HG02852 (cell line): Measurements from ENCODE around the gene ITGB6.
A peak's percentile ranks its signal among the peaks of the same experiment; 100 is the strongest.
"Not testable (repeated sequence)": the region's sequence is repeated elsewhere in the genome, so short reads cannot be mapped to it uniquely, and the experiment has no call there.

Experiments used
- ATAC-seq: cut with Tn5 transposase; IDR thresholded peaks from one replicate; pipeline ENCODE4 v1.9.1; 2021; ENCODE audit warnings: mild to moderate bottlenecking, moderate library complexity; ENCODE audit not compliant: unreplicated experiment

The ITGB6 gene

GRCh38 chr2:160141419-160141818 is 58.7 kb downstream of the ITGB6 start:
- no peak for ATAC-seq

DNA sequence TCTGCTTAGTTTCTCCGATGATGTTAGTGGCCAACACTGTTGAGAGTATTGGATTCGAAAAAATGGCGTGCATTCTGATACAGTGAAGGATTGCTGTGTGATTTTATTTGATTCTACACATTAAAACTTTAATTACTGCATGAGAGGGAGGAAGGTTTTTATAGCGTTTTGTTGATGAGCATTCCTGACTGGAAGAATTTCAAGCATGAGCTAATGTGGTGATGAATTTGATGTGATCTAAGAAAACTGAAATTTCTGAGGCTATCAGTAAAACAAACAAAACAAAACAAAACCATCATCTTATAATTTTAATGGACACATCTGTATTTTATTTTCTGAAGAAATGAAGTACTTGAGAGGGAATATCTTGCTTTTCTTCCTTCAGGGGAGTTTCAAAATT is 59.6 kb downstream of the ITGB6 start:
- no peak for ATAC-seq

DNA sequence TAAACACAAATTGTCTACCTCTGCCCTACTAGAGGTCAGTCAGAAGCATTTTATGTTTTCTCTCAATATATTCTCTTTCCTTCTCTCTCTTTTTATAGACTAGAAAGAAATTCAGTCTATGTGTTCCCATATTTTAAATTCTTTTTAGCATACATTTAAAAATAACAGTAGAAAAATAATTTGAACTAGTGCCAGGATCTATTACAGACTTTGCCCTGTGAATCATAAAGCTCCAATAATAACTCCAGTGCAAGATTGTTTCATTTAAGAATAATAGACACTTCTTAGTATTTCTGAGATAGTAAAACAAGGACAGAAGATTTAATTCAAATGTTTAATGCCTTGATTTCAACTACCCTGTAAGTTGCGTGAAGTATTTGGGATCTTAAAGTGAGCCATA is 60.1 kb downstream of the ITGB6 start:
- no peak for ATAC-seq

DNA sequence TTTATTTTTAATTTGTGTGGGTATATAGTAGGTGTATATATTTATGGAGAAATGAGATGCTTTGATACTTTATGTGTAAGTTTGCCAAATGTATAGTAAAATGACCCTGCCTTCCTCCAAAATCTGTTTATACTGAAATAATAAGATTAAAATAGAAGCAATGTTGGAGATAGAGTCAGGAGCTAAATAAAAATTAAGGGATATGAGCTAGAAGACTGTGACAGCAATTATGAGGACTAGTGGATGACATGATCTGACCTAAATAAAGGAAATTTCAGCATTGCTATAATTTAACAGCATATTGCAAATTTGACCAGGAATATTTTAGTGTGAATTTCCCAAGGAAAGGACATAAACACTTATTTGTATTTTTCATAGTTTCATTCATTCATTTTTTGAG is 60.7 kb downstream of the ITGB6 start:
- no peak for ATAC-seq

DNA sequence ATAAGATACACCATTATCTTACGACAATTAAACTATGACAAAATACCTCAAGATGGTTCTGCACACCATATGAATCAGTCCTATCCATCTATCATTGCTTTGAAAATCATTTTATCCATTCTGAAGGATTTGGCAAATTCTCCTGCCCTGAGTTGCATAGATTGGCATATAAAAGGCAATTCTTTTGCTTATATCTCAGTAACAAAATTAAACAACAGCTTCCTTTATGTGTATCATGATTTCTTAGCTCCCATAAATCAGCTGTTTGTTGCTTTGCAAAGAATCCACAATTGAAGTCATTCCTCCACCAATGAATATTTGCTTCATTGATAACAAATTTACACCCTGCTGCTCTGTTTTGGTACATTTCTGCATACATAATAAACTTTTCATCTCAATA is 61.7 kb downstream of the ITGB6 start:
- ATAC-seq: no peak

- ATAC-seq: no peak
Observed at GRCh38 chr2:160137464-160137863, 62.6 kb downstream of the ITGB6 start.

DNA sequence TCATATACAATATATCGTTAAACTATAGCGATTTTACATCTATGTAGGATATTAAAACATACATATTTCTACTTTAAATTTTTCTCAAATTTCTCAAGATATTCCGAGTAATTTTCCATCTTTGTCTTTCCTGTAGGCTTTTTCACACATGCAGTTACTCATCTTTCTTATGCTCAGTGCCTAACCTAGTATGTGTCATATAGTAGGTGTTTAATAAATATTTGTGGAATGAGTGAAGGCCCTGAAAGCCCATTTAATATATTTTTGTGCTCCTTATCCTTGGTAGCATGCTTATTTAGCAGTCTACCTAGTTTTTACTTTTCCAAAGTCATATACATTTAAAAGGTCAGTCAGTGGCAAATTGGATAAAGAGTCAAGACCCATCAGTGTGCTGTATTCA is 67.3 kb downstream of the ITGB6 start:
- ATAC-seq: no peak

DNA sequence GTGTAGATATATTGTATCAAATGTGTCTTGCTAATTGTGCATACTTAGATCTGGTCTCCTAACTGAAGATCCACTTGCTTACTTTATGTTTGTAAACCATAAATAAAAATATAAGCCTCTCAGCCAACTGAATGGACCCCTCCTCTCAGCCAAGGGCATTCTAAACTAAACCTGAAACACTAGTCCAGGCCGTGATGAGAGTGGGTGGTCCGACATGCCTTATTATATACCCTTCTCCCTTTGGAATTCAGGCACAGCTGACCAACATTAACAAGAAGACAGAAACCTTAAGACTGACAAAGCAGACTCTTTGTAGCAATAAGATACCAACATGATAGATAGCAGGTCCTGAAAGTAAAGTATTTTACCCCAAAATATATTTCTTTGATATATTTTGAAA is 73.3 kb downstream of the ITGB6 start:
- ATAC-seq: no peak

DNA sequence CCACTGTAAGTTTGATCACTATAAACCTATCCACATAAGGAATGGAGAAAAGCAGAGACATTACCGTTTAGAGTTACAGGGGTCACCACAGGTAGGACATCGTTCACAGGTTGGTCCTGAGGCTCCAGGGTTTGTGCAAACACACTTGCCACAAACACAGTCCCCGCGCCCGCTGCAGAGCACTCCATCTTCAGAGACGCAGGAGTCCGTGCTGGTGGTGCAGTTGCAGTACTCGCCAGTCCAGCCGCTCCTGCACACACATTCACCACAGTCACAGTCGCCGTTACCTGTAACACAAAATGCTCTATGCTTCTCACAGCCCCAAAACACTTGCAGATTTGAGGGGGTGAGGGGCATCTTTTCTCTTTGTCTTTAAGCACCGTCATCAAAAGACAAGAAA is 73.8 kb downstream of the ITGB6 start:
- no peak for ATAC-seq

GRCh38 chr2:160125828-160126227 is 74.2 kb downstream of the ITGB6 start:
- no peak for ATAC-seq

DNA sequence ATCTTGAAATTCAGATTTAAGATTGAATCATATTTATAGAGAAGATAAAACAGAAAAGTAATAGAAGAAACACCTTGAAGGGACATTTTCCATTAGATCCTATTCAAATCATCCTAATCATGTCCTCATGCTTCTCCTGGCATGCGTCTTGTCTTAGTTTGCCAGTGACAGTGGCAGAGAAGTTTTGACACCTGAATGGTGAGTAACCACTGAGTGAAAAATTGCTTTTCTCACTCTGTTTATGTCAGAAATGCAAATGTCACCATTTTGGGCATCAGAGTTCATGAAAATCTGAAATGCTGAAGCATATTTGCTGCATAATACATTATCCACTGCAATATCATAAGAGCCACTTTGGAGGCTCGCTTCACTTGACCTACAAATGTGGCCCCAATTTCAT is 74.7 kb downstream of the ITGB6 start:
- ATAC-seq: no peak

DNA sequence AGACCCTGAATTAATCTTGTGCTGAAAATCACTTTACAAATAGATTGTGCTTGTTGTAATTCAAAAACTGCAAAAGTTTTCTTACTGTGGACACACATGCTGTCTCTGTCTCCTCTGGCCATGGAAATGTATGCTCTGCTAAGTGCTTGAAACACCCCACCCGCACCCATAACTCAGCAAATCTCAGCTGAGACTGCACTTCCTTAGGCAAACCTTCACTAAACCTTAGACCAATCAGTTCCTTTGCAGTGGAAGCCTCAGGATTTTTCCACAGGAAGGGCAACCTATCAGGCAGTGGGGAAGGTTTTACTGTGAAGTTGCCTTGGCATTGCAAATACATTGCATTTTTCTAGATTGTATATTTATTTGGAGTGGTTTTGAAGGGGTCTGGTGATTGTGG is 75.5 kb downstream of the ITGB6 start:
- no peak for ATAC-seq

DNA sequence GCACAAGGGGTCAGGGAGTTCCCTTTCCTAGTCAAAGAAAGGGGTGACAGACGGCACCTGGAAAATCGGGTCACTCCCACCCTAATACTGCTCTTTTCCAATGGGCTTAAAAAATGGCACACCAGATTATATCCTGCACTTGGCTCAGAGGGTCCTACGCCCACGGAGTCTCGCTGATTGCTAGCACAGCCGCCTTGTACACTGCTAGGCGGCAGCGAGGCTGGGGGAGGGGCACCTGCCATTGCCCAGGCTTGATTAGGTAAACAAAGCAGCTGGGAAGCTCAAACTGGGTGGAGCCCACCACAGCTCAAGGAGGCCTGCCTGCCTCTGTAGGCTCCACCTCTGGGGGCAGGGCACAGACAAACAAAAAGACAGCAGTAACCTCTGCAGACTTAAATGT is 85.4 kb downstream of the ITGB6 start:
- ATAC-seq: not testable (repeated sequence)

DNA sequence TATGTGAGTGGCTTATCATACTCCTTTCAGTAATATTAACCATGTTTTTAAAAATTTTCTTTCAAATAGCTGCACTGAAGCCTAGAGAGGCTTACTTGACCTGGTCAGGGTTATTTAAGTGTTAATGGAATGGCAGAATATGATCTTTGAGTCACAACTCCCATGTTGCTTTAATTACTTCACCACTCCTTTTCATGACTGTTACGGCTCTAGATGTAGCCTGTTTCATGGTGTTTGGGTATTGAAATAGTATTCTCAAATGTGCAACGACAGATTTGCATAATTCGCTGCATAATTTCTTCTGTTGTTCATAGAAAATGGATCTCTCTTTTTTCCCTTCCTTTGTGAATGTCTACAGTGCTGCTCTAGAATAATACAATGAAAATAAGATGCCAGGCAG is 86.1 kb downstream of the ITGB6 start:
- ATAC-seq: no peak

DNA sequence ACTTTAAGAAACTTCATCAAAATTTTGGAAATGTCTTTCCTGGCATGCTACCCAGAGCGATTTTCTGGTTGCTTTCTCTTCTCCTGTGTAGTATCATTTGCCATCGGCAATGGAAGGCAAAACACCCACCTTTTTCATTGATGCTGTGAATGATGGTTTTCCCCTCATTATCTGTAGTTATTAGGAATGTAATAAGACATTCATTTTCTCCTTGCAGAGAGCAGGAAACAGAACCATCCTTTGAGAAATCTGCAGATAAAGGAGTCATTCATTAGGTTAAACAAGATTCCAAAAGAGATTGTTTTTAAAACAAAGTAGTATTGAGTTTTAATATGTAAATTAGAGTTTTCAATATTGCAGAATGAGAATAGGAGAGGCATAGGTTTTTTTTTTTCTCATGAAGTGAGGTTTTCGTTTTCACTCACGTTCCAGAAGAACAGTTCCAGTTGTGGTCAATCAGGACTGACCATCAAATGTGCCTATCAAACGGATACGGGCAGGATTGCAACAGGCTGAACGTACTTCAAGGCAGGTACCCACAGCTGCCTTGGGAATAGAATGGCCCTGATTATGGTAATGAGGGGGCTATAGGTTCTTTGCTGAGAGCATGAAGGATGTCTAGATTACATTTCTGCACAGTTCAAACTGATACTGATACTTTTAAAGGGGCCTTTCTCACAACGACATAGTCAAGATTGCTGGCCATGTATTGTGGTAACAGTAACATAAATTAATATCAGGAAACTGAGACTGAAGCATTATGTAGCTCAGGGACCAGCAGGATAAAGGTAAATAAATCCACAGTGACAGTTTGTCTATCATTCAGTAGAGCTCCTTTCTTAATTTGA is 87.9 kb downstream of the ITGB6 start:
- ATAC-seq: peak; percentile 80

DNA sequence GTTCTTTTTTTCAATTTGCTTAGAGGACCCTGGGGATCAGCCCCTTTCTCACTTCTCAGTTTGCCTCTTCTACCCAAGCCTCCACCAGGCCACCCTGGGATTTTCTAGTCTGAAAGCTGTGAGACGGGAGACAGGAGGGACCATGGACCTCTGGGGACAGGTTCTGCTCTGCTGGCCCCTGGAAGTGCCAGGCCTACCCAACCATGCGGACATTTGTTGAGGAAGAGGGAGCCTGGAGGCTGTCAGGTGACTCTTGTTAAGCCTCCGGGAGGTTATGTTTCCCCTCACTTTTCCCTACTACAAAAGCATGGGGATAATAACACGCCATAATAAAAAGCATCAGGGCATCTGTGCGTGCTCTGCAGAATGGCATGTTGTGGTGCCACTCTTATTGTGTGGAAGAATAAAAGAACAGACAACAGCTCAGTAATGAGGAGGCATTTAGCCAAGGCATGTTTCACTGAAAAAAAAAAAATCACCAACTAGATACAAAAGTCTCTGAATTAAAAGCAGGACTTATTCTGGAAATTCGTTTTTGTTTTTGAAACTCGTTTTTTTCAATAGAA is 89.3 kb downstream of the ITGB6 start:
- ATAC-seq: no peak

DNA sequence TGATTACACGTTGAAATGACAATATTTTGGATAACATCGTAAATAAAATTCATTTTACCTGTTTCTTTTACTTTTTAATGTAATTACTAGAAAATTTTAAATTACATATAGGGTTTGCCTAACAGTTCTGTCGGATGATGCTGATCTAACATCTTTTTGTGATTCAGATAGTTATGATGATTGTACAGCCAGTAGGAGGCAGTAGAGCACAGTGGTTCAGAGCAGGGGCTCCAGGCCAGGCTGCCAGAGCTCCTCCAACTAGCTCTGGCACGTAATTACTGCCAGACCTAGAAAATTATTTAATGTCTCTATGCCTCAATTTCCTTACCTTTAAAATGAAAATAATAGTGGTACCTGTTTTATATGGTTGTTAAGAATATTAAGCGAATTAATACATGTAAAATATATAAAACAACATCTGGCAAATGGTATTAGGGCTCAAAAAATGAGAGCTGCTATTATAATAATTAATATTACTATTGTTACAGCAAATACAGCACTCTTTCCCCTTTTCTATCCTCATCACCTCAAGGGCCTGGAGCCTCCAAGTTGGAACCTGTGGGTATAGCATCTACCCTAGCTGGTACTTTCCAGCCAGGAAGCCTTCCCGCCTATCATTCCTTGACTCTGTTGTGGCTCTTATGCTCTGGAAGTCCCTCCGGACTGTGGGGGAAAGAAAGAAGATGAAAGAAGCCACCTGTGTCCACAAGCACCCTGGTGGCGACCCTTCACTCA is 90.0 kb downstream of the ITGB6 start:
- peak; percentile 73 for ATAC-seq

- no peak for ATAC-seq
Observed at GRCh38 chr2:160109243-160109642, 90.8 kb downstream of the ITGB6 start.

DNA sequence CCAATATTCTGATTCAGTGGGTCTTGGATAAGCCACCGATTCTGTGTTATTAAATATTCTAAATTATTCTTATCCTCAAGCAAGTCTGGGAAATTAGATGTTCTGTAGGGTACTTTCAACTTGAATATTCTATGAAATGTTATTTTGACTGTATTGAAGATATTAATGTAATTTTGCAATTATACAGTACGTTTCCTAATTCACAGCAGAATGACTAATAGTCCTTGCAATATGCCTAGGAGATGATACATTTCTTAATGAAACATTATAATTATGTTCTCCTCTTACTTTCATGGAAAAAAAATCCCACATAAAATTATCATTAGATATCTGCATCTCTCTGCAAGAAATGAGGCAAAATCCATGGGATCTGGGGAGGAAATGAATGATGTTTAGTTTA is 91.4 kb downstream of the ITGB6 start:
- no peak for ATAC-seq

DNA sequence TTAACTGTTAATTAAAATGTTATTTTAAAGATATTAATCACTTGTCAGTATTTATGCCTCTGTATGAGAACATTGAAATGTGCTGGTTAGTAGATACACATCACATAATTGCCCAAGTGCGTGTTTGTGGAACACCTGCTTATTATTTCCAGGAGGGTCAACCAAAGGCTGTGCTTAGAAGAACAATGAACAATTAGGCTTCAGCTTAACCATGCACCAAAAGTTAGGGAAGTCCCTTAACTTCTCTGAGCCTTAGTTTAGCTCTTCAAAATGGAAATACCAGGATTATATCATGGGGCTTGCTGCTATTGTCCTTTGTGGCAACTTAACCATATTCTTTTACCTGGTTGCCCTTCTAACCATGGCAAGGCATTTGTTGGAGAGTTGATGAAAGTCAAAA is 94.7 kb downstream of the ITGB6 start:
- no peak for ATAC-seq

DNA sequence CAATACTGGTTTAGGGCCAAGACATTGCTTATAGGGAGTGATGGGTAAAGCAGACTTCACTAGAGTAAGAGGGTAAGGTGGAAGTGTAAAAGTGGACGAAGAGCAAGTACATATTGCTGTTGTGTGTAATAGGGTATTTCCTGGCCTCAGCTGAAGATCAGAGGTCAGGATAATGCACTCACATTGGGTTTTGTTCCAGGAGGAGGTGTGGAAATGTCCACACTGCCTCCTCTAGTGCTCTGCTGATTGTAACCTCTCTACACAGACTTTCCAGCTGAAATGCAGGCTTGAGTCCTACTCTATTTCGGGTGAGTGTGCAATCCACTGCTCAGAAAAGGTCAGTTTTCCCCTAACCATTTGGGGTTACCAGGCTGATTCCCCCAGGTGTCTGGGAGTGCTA is 96.0 kb downstream of the ITGB6 start:
- no peak for ATAC-seq

- no peak for ATAC-seq
Observed at GRCh38 chr2:160097326-160097725, 102.7 kb downstream of the ITGB6 start.
